GM21723 (cell line): ENCODE results near the gene OR13C5.

Source experiments
- ATAC-seq: cut with Tn5 transposase; IDR thresholded peaks from one replicate; pipeline ENCODE4 v1.9.1; 2021; ENCODE audit warnings: mild to moderate bottlenecking, moderate library complexity; ENCODE audit not compliant: unreplicated experiment

OR13C5 gene

DNA sequence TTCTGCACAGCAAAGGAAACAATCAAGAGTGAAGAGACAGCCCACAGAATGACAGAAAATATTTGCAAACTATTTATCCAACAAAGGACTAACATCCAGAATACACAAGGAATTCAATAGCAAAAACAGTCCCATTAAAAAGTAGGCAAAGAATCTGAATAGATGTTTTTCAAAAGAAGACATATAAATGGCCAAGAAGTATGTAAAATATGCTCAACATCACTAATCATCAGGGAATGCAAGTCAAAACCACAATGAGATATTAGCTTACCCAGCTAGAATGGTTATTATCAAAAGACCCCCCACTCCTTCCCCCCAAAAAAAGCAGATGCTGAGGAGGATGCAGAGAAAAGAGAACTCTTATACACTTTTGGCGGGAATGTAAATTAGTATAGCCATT, 43.7 kb downstream of the OR13C5 start:
- no peak for ATAC-seq

DNA sequence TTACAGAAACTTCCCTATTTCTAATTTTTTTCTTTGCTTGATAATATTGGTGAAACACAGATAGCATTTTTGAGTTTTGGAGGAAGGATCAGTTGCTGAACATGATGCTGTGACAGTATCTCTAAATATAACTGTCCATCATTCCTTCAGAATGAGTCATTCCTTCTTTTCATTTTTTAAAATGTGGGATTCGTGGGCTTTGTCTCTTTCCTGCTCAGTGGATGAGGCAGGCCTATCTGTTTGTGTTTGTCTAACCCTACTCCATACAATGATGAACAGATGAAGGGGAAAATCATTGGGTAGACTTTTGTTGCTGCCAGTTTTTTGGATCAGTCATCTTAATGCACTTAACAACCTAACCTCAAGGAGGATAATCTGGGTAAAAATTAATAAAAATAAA, 46.0 kb downstream of the OR13C5 start:
- no peak for ATAC-seq
